Erythroblast (primary cell): ENCODE data around the gene ZBTB7C.

ENCODE experiments used
- GATA1 ChIP-seq: IDR thresholded peaks from 2 replicates; pipeline ENCODE4 v1.6.1; 2011; ENCODE audit warnings: low read depth, mild to moderate bottlenecking, control low read depth, low read length, moderate library complexity
- POLR2A ChIP-seq: IDR thresholded peaks from 2 replicates; pipeline ENCODE4 v1.6.1; 2011; ENCODE audit warnings: mild to moderate bottlenecking, low read length

GRCh38 chr18:48153613-48154481, 255.3 kb downstream of the ZBTB7C start:
- TF ChIP-seq POLR2A (no peak), GATA1 (no peak)
